GM23248 (cell line): ENCODE data around the gene TNKS1BP1. TPM values are rescaled to one million over a fixed set of nuclear protein-coding genes. Genes with fewer than 3 reads are reported as not detected.

ENCODE experiments used
- DNase-seq: peaks from one replicate; pipeline ENCODE4 v3.0.0-alpha.2; 2015
- H2AFZ ChIP-seq: fragments of 200-600 bp; sonication (generic); 2 replicates; pipeline ENCODE4 v1.6.1; 2016; ENCODE audit warnings: antibody characterized with exemption
- H3F3A ChIP-seq: fragments of 200-600 bp; sonication (generic); 2 replicates; pipeline ENCODE4 v1.6.1; 2016; ENCODE audit warnings: mild to moderate bottlenecking, antibody characterized with exemption, mixed run types; ENCODE audit not compliant: insufficient read depth
- H3K27ac ChIP-seq: fragments of 200-600 bp; sonication (generic); 2 replicates; pipeline ENCODE4 v1.5.1; 2016; ENCODE audit warnings: mild to moderate bottlenecking
- H3K27me3 ChIP-seq: fragments of 200-600 bp; sonication (generic); replicated peaks from 2 replicates; pipeline ENCODE4 v1.6.1; 2016; ENCODE audit warnings: mild to moderate bottlenecking; ENCODE audit not compliant: insufficient read depth
- H3K36me3 ChIP-seq: fragments of 200-600 bp; sonication (generic); 2 replicates; pipeline ENCODE4 v1.6.1; 2016; ENCODE audit warnings: low read depth, mild to moderate bottlenecking
- H3K4me1 ChIP-seq: fragments of 200-600 bp; sonication (generic); 2 replicates; pipeline ENCODE4 v1.6.1; 2016; ENCODE audit warnings: mild to moderate bottlenecking; ENCODE audit not compliant: insufficient read depth
- H3K4me2 ChIP-seq: fragments of 200-600 bp; sonication (generic); one replicate; pipeline ENCODE4 v1.6.1; 2016; ENCODE audit warnings: mild to moderate bottlenecking; ENCODE audit not compliant: unreplicated experiment
- H3K4me3 ChIP-seq: fragments of 200-600 bp; sonication (generic); 2 replicates; pipeline ENCODE4 v1.5.1; 2016; ENCODE audit warnings: mild to moderate bottlenecking
- H3K79me2 ChIP-seq: fragments of 200-600 bp; sonication (generic); 2 replicates; pipeline ENCODE4 v1.6.1; 2016; ENCODE audit warnings: mild to moderate bottlenecking; ENCODE audit not compliant: insufficient read depth
- H3K9ac ChIP-seq: fragments of 200-600 bp; sonication (generic); 2 replicates; pipeline ENCODE4 v1.6.1; 2016; ENCODE audit warnings: mild to moderate bottlenecking
- H3K9me2 ChIP-seq: fragments of 200-600 bp; sonication (generic); 2 replicates; pipeline ENCODE4 v1.6.1; 2016; ENCODE audit warnings: mixed run types, mild to moderate bottlenecking, moderate library complexity; ENCODE audit not compliant: insufficient read depth
- H3K9me3 ChIP-seq: fragments of 200-600 bp; sonication (generic); one replicate; pipeline ENCODE4 v1.6.1; 2017; ENCODE audit warnings: low read depth
- H4K20me1 ChIP-seq: fragments of 200-600 bp; sonication (generic); 2 replicates; pipeline ENCODE4 v1.6.0; 2016; ENCODE audit not compliant: insufficient read depth
- EZH2 ChIP-seq: fragments of 200-600 bp; sonication (generic); IDR thresholded peaks from 2 replicates; pipeline ENCODE4 v1.6.1; 2018; ENCODE audit warnings: antibody characterized with exemption, mild to moderate bottlenecking; ENCODE audit not compliant: insufficient read depth, poor library complexity, severe bottlenecking
- EZH2phosphoT487 ChIP-seq: fragments of 200-600 bp; sonication (generic); IDR thresholded peaks from 2 replicates; pipeline ENCODE4 v1.6.1; 2018; ENCODE audit warnings: antibody characterized with exemption, moderate library complexity, mild to moderate bottlenecking, low read depth; ENCODE audit not compliant: insufficient read depth
- WGBS, 2 experiments: methylation state at CpG; one replicate each; pipeline ENCODE4 v1.1.6; 2015 to 2017; ENCODE audit warnings: low lambda C conversion rate in 2 of 2, low coverage in 1 of 2; ENCODE audit errors: missing lambda C conversion rate in 2 of 2; 5-methylcytosine and 5-hydroxymethylcytosine counted together
- in situ Hi-C: fragments of 300-500 bp; cut with MboI; formaldehyde crosslinking; loops from 2 replicates; pipeline ENCODE4 v1.15.0; 2020
- polyA plus RNA-seq: library from polyadenylated mRNA; unstranded; fragments of >200 nt; fragmentation: Nextera tagmentation; extraction: Ambion mirVana; gene quantifications from 2 replicates; pipeline ENCODE4 v1.2.1, GENCODE V29; 2016
- total RNA-seq: library from RNA; depleted of rRNA; stranded (reverse); fragments of >200 nt; shearing (Covaris generic); gene quantifications from 2 replicates; pipeline ENCODE4 v1.2.3, GENCODE V29; 2014

TNKS1BP1 gene
- total and polyA plus RNA-seq, 2 experiments from 2014 or later: 88.2 to 89.7 TPM

DNA sequence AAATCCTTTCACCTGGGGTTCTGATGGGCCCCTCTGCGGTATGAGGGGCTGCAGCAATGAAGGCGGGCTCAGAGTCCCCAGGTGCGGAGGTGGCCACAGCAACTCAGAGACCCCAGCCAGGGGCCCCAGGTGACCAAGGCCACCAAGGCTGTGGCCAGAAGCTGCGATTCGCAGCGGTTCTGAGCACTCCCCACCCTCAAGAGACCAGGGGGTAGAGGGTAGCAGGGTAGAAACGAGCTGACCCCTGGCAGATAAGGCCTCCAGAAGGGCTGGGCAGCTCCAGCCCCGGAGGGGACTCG, 948 bp downstream of the TNKS1BP1 start:
- Histone ChIP-seq H4K20me1 (0 out of 2 replicates have a peak, but pooled peaks cover 3% of the 10 kb centered on the region), H3K9me3 (no peaks in the 10 kb centered on the region), H3K9me2 (no peaks in the 10 kb centered on the region), H3K79me2 (peaks cover 50% of the 10 kb centered on the region), H3F3A (peaks cover 61% of the 10 kb centered on the region), H3K27ac (peak overlapping the region; percentile 99), H3K4me3 (peak overlapping the region; percentile 89), H3K9ac (peak overlapping the region; percentile 96), H2AFZ (no peak overlapping the region), H3K4me1 (peaks cover 38% of the 10 kb centered on the region), H3K36me3 (peaks cover 24% of the 10 kb centered on the region; the same call in 1 of the 2 replicates), H3K4me2 (peak overlapping the region; percentile 87), H3K27me3 (no peaks in the 10 kb centered on the region)
- DNase-seq: no peak
- TF ChIP-seq EZH2: no peak
- TF ChIP-seq EZH2phosphoT487: no peak
- in situ Hi-C loops: no loop called here
- 0 to 1% methylated on average over 9 of the region's 9 CpGs for WGBS, 2 experiments

DNA sequence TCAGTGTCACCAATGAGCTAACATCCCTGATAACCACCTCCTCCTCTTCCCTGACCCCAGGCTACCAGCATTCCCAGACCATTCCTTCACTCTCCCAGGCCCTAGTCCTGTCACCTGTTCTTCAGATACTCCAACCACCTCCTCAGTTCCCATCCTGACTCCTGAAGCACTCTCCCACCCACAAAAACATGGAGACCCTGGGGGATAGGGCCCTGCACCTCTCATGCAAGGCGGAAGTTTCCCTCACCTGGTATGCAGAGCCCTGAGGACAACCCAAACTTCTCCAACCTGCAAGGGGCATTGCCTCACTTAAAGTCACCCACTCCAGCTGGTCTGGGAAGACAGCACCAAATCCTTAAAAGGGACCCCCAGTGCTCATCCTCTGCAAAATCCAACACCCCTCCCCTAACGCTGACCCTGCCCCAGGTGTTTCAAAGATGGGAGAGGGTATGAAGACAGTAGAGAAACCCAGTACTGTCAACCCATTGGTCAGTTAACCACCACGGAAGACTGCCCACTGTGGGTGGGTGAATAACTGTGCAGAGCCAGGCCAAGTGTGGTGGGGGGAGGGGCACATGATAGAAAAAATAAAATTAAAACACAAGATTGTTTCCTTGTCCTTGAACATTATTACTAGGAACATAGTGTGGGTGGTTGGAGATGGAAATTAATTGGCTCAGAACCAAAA, 1.4 kb downstream of the TNKS1BP1 start:
- H3K4me1 ChIP-seq: peaks cover 43% of the 10 kb centered on the region
- peak overlapping the region; percentile 99 for H3K27ac ChIP-seq
- H2AFZ ChIP-seq: no peak overlapping the region
- in situ Hi-C loops: no loop called here
- WGBS, 2 experiments: 27 to 36% methylated on average over 3 of the region's 3 CpGs
- peaks cover 55% of the 10 kb centered on the region for H3K79me2 ChIP-seq
- peak; percentile 83 for DNase-seq
- peaks cover 21% of the 10 kb centered on the region; the same call in 1 of the 2 replicates for H3K36me3 ChIP-seq
- H3K4me2 ChIP-seq: peak overlapping the region; percentile 87
- H3K9me2 ChIP-seq: no peaks in the 10 kb centered on the region
- no peaks in the 10 kb centered on the region for H3K9me3 ChIP-seq
- 0 out of 2 replicates have a peak, but pooled peaks cover 3% of the 10 kb centered on the region for H4K20me1 ChIP-seq
- TF ChIP-seq EZH2: no peak
- TF ChIP-seq EZH2phosphoT487: no peak
- H3K9ac ChIP-seq: peak overlapping the region; percentile 96
- peaks cover 59% of the 10 kb centered on the region for H3F3A ChIP-seq
- H3K4me3 ChIP-seq: peak overlapping the region; percentile 89
- H3K27me3 ChIP-seq: no peaks in the 10 kb centered on the region

DNA sequence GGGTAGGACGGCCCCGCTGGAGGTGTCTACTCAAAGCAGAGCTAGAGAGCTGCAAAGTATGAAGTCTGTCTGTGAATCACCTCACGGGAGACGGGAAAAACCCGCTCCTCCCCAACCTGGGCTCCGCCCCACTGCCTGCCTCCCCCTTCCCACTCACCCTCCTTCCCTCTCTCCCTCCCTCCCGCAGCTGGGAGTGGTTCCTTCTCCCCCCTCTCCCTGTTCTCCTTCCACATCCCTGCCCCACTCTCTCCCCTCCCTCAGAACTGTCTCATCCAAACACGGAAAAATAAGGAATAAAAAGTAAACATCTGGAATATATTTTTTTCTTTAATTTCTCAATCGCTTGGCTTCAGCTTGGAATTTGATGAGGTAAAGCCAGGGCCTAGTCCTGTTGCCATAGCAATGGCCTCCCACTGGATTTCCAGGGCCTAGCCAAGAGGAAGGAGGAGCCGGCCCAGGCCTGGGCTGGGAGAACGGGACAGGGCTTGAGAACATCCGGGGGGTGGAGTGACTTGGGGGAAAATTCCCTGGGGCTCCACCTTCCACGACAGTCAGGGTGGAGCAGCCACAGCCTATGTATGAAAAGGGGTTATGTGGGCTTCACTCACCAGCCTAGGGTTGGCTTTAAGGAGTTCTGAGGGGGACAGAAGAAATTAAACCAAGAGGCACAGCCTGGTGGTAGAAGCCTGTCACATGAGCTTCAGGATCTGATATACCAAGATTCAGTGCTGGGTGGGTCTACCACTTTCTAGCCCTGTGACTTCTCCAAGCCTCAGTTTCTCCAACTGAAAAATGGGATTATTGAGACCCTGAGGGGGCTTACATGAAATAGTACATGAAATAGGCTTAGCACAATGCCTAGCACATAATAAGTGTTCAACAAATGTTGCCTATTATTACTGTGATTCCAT, 2.2 kb downstream of the TNKS1BP1 start:
- H3K27ac ChIP-seq: peak overlapping the region; percentile 99
- peak overlapping the region; percentile 96 for H3K9ac ChIP-seq
- WGBS, 2 experiments: 2% methylated on average over 9 to 13 of the region's 13 CpGs
- 0 out of 2 replicates have a peak overlapping the region, but pooled peaks have one; percentile 11 for H2AFZ ChIP-seq
- H3K9me2 ChIP-seq: no peaks in the 10 kb centered on the region
- peak overlapping the region; percentile 89 for H3K4me3 ChIP-seq
- peak overlapping the region; percentile 87 for H3K4me2 ChIP-seq
- 0 out of 2 replicates have a peak, but pooled peaks cover 3% of the 10 kb centered on the region for H4K20me1 ChIP-seq
- H3K36me3 ChIP-seq: peaks cover 22% of the 10 kb centered on the region; the same call in 1 of the 2 replicates
- no peaks in the 10 kb centered on the region for H3K9me3 ChIP-seq
- DNase-seq: peak; percentile 100
- no peaks in the 10 kb centered on the region for H3K27me3 ChIP-seq
- peaks cover 55% of the 10 kb centered on the region for H3F3A ChIP-seq
- peaks cover 63% of the 10 kb centered on the region for H3K79me2 ChIP-seq
- H3K4me1 ChIP-seq: peaks cover 48% of the 10 kb centered on the region
- no peak for TF ChIP-seq EZH2phosphoT487
- TF ChIP-seq EZH2: no peak
- in situ Hi-C loops: no loop called here
